CD4-positive, alpha-beta T cell (primary cell): Measurements from ENCODE around the gene ZNHIT6. TPM values are rescaled to one million over a fixed set of nuclear protein-coding genes. Genes with fewer than 3 reads are reported as not detected.

ENCODE experiments used
- ATAC-seq: fragments of 200-7000 bp; cut with Tn5 transposase; one replicate; pipeline ENCODE4 v1.10.0; 2022; ENCODE audit warnings: mild to moderate bottlenecking; ENCODE audit not compliant: poor library complexity
- CTCF ChIA-PET: fragments of 350-600 bp; sonication (Branson Sonifier 250); formaldehyde crosslinking; loops from one replicate; lab custom pipeline; 2021; ENCODE audit warnings: antibody characterized with exemption, inconsistent platforms; lab: Charles Lee
- POLR2A ChIA-PET: fragments of 350-600 bp; sonication (Branson Sonifier 250); formaldehyde crosslinking; loops from one replicate; lab custom pipeline; 2021; ENCODE audit warnings: antibody characterized with exemption, inconsistent platforms; lab: Charles Lee
- DNase-seq, 14 experiments: peaks; one replicate each; pipeline ENCODE4 v3.0.0-alpha.2; 2013 to 2020; ENCODE audit warnings: mixed read lengths in 2 of 14
- H3K27ac ChIP-seq, 2 donors: one replicate each; pipeline versions ENCODE4 v1.5.1 to v1.7.0; 2013; ENCODE audit warnings: low read length in 2 of 2, low read depth in 1 of 2, mild to moderate bottlenecking in 1 of 2
- H3K27me3 ChIP-seq, 2 experiments: 1 replicate in 1 of 2; 2 replicates in 1 of 2; pipeline versions ENCODE4 v1.6.1 to v1.7.0; 2013; ENCODE audit warnings: low read length in 2 of 2, control low read depth in 1 of 2, mild to moderate bottlenecking in 1 of 2, moderate library complexity in 1 of 2; ENCODE audit not compliant: insufficient read depth in 2 of 2, control insufficient read depth in 1 of 2
- H3K36me3 ChIP-seq: one replicate; pipeline ENCODE4 v1.6.1; 2013; ENCODE audit warnings: low read length, control low read depth; ENCODE audit not compliant: insufficient read depth
- H3K4me1 ChIP-seq: one replicate; pipeline ENCODE4 v1.6.1; 2013; ENCODE audit warnings: low read length, control low read depth; ENCODE audit not compliant: insufficient read depth
- H3K4me3 ChIP-seq: one replicate; pipeline ENCODE4 v1.5.1; 2013; ENCODE audit warnings: mild to moderate bottlenecking, low read length, moderate library complexity
- H3K9me3 ChIP-seq, 2 experiments: 1 replicate in 1 of 2; 2 replicates in 1 of 2; pipeline versions ENCODE4 v1.6.1 to v1.7.0; 2013; ENCODE audit warnings: low read length in 2 of 2, mild to moderate bottlenecking in 2 of 2, control low read depth in 1 of 2, moderate library complexity in 1 of 2; ENCODE audit not compliant: control insufficient read depth in 1 of 2, insufficient read depth in 1 of 2
- H3K27ac Mint-ChIP-seq: one replicate; pipeline ENCODE4 v1.8.0; 2020; ENCODE audit warnings: mixed read lengths
- H3K27me3 Mint-ChIP-seq: one replicate; pipeline ENCODE4 v1.8.0; 2021; ENCODE audit warnings: mixed read lengths
- H3K36me3 Mint-ChIP-seq: one replicate; pipeline ENCODE4 v1.8.0; 2021; ENCODE audit warnings: low read depth, mixed read lengths
- H3K4me1 Mint-ChIP-seq: one replicate; pipeline ENCODE4 v1.8.0; 2021; ENCODE audit warnings: low read depth, mixed read lengths
- H3K4me3 Mint-ChIP-seq: one replicate; pipeline ENCODE4 v1.8.0; 2020; ENCODE audit warnings: mild to moderate bottlenecking, mixed read lengths
- H3K9me3 Mint-ChIP-seq: one replicate; pipeline ENCODE4 v1.8.0; 2020; ENCODE audit warnings: mixed read lengths
- intact Hi-C, 2 experiments: fragments of 100-400 bp; cut with DNase I in 1 of 2; cut with micrococcal nuclease in 1 of 2; formaldehyde crosslinking; loops; one replicate each; pipeline versions ENCODE4 v1.15.1 to v1.9.0; 2023 to 2025; cut with DNase I, micrococcal nuclease
- total RNA-seq, 174 experiments: library from RNA in 2 of 174; stranded (reverse) in 2 of 174; gene quantifications; one replicate each; pipeline ENCODE4 v1.2.3 and lab custom pipeline; 2021 to 2026
- TF ChIP-seq, protein P1 (sequence below): fragments of 200-600 bp; IDR thresholded peaks from one replicate; pipeline ENCODE4 v1.8.0; 2022; ENCODE audit warnings: antibody characterized with exemption, mild to moderate bottlenecking

The ZNHIT6 gene
- total RNA-seq, 2 experiments from 2014 or later, result 10.4 to 10.8 TPM

DNA sequence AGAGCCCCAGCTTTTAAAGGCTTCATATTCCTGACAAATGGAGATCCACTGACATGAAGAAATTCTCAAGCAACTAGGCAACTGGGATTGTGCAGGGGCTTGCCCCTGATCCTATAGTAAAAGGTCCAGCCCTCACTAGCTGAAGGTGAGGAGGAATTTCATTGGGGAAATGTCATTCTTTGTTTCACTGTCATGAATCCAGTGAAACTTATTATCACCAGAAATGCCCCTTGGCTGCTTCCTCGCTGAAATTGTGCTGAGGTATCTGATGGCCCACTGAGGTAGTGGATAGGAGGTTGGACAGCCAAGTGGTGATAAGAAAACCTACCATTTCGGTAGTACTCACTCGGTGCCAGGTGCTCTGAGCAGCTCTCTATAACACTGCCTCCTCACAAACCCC lies 91.5 kb downstream of the ZNHIT6 start:
- H3K4me1 ChIP-seq, result no peaks in the 10 kb centered on the region
- TF ChIP-seq, protein P1, sequence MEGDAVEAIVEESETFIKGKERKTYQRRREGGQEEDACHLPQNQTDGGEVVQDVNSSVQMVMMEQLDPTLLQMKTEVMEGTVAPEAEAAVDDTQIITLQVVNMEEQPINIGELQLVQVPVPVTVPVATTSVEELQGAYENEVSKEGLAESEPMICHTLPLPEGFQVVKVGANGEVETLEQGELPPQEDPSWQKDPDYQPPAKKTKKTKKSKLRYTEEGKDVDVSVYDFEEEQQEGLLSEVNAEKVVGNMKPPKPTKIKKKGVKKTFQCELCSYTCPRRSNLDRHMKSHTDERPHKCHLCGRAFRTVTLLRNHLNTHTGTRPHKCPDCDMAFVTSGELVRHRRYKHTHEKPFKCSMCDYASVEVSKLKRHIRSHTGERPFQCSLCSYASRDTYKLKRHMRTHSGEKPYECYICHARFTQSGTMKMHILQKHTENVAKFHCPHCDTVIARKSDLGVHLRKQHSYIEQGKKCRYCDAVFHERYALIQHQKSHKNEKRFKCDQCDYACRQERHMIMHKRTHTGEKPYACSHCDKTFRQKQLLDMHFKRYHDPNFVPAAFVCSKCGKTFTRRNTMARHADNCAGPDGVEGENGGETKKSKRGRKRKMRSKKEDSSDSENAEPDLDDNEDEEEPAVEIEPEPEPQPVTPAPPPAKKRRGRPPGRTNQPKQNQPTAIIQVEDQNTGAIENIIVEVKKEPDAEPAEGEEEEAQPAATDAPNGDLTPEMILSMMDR, result no peak
- H3K9me3 Mint-ChIP-seq, result peaks cover 8% of the 10 kb centered on the region
- DNase-seq (no peak), ATAC-seq (no peak)
- no peak overlapping the region for H3K4me3 Mint-ChIP-seq
- H3K4me3 ChIP-seq, result no peak overlapping the region
- no peak overlapping the region for H3K27ac Mint-ChIP-seq
- ChIA-PET POLR2A (no interaction called here), CTCF (no interaction called here)
- peaks cover 40% of the 10 kb centered on the region for H3K36me3 Mint-ChIP-seq
- no peak overlapping the region for H3K27ac ChIP-seq
- H3K9me3 ChIP-seq, result peaks cover 6 to 9% of the 10 kb centered on the region in 2 experiments
- intact Hi-C loops, result no loop called here
- H3K36me3 ChIP-seq, result no peaks in the 10 kb centered on the region
- H3K4me1 Mint-ChIP-seq, result no peaks in the 10 kb centered on the region
- no peaks in the 10 kb centered on the region for H3K27me3 Mint-ChIP-seq
- H3K27me3 ChIP-seq, result no peaks in the 10 kb centered on the region

DNA sequence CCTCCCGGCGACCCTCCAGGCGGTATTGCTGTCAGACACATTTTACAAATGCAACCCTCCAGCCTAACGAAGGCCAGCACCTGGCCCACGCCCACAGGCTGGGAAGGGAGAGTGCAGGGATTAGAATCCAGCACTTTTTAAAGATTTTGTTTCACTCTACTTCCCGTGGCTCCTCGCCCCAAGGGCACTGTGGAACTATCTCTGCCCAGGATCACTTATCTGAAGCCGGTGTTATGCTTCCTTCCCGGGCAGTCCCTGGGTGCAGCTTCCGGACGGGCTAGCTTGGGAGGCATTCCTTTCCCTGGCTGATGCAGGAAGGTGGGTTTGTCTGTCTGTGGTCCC lies 91.9 kb downstream of the ZNHIT6 start:
- peaks cover 5 to 6% of the 10 kb centered on the region in 2 experiments for H3K9me3 ChIP-seq
- no peaks in the 10 kb centered on the region for H3K36me3 ChIP-seq
- no peaks in the 10 kb centered on the region for H3K27me3 ChIP-seq
- Mint-ChIP-seq H3K9me3 (peaks cover 6% of the 10 kb centered on the region), H3K4me3 (no peak overlapping the region), H3K27me3 (no peaks in the 10 kb centered on the region), H3K36me3 (peaks cover 36% of the 10 kb centered on the region), H3K27ac (no peak overlapping the region), H3K4me1 (no peaks in the 10 kb centered on the region)
- ChIA-PET POLR2A (no interaction called here), CTCF (no interaction called here)
- ATAC-seq, result no peak
- intact Hi-C loops, result no loop called here
- TF ChIP-seq, protein P1, result no peak
- no peak for DNase-seq
- H3K4me3 ChIP-seq, result no peak overlapping the region
- no peaks in the 10 kb centered on the region for H3K4me1 ChIP-seq
- no peak overlapping the region for H3K27ac ChIP-seq

DNA sequence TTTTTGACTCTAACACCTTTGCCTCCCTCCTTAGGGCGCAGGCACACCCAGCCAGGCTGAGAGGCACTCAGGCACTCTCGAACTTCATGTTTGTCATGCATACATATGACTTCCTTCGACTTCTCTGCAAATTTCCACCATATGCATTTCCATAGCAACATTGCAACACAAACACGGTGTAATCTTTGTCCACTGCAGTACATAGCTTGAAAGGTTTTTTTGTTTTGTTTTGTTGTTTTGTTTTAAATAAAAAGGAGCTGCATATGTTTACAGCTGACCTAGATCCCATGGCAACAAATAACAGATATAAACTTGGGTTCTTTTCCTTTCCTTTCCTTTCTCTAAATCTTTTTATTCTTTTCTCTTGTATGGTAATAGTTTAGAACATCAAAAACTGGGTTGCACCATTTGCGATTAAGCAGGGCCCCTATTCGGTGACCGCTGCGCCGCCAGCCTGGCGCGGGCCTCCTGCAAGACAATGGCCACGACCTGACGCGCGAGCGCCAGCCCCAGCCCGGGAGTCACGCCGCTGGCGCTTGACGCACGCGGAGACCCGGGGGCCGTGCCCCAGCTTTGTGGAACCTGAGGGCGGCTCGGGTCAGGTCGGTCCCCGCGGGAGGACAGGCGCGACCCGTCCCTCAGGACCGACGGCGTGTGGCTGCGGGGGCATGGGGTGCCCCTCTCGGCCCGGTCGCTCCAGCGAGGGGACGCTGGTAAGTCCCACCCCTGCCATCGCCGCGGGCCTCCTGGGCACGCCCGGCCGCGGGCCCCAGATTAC lies 92.5 kb downstream of the ZNHIT6 start:
- Histone ChIP-seq H3K9me3 (peaks cover 0 to 6% of the 10 kb centered on the region in 2 experiments), H3K27me3 (no peaks in the 10 kb centered on the region), H3K4me1 (no peaks in the 10 kb centered on the region), H3K36me3 (no peaks in the 10 kb centered on the region), H3K27ac (no peak overlapping the region), H3K4me3 (no peak overlapping the region)
- Mint-ChIP-seq H3K36me3 (peaks cover 31% of the 10 kb centered on the region), H3K9me3 (peaks cover 5% of the 10 kb centered on the region), H3K4me1 (no peaks in the 10 kb centered on the region), H3K27ac (no peak overlapping the region), H3K4me3 (no peak overlapping the region), H3K27me3 (no peaks in the 10 kb centered on the region)
- ChIA-PET POLR2A (no interaction called here), CTCF (no interaction called here)
- intact Hi-C loops, result no loop called here
- TF ChIP-seq, protein P1, result no peak
- ATAC-seq (no peak), DNase-seq (no peak)
